Measurements from ENCODE around the gene PSTPIP2. TPM values are rescaled to one million over a fixed set of nuclear protein-coding genes. Genes with fewer than 3 reads are reported as not detected.

Gene PSTPIP2
- total RNA-seq, 1 donor from 2014 or later, result 9.6 TPM

GRCh38 chr18:46010050-46010449, 62.0 kb downstream of the PSTPIP2 start:
- DNase-seq (ENCODE audit: extremely low spot score, unreplicated experiment), result no peak
- H3K36me3 Mint-ChIP-seq, result peaks cover 3% of the 10 kb centered on the region
- H3K9me3 Mint-ChIP-seq, result no peaks in the 10 kb centered on the region
- H3K4me1 Mint-ChIP-seq (ENCODE audit: unreplicated experiment), result no peaks in the 10 kb centered on the region
- peak overlapping the region; percentile 11 for H3K27ac Mint-ChIP-seq
- no peaks in the 10 kb centered on the region for H3K27me3 Mint-ChIP-seq
- no peak for TF ChIP-seq CTCF (conservative IDR thresholded peaks at IDR 0.05)
- no peak overlapping the region for H3K4me3 Mint-ChIP-seq

GRCh38 chr18:46009125-46009840, 62.8 kb downstream of the PSTPIP2 start:
- Mint-ChIP-seq H3K4me1 (ENCODE audit: unreplicated experiment) (no peaks in the 10 kb centered on the region), H3K9me3 (no peaks in the 10 kb centered on the region), H3K36me3 (peaks cover 3% of the 10 kb centered on the region), H3K27me3 (no peaks in the 10 kb centered on the region), H3K27ac (no peak overlapping the region), H3K4me3 (no peak overlapping the region)
- no peak for DNase-seq (ENCODE audit: extremely low spot score, unreplicated experiment)
- TF ChIP-seq CTCF (conservative IDR thresholded peaks at IDR 0.05), result no peak

GRCh38 chr18:46008531-46008930, 63.5 kb downstream of the PSTPIP2 start:
- H3K9me3 Mint-ChIP-seq, result no peaks in the 10 kb centered on the region
- no peak overlapping the region for H3K4me3 Mint-ChIP-seq
- no peaks in the 10 kb centered on the region for H3K4me1 Mint-ChIP-seq (ENCODE audit: unreplicated experiment)
- DNase-seq (ENCODE audit: extremely low spot score, unreplicated experiment), result no peak
- H3K36me3 Mint-ChIP-seq, result peaks cover 3% of the 10 kb centered on the region
- H3K27ac Mint-ChIP-seq, result no peak overlapping the region
- no peaks in the 10 kb centered on the region for H3K27me3 Mint-ChIP-seq
- TF ChIP-seq CTCF (conservative IDR thresholded peaks at IDR 0.05), result no peak

- H3K9me3 Mint-ChIP-seq, result no peaks in the 10 kb centered on the region
- no peaks in the 10 kb centered on the region for H3K27me3 Mint-ChIP-seq
- no peaks in the 10 kb centered on the region for H3K4me1 Mint-ChIP-seq (ENCODE audit: unreplicated experiment)
- no peak for DNase-seq (ENCODE audit: extremely low spot score, unreplicated experiment)
- H3K27ac Mint-ChIP-seq, result no peak overlapping the region
- no peak for TF ChIP-seq CTCF (conservative IDR thresholded peaks at IDR 0.05)
- peaks cover 10% of the 10 kb centered on the region for H3K36me3 Mint-ChIP-seq
- H3K4me3 Mint-ChIP-seq, result no peak overlapping the region
Observed at GRCh38 chr18:46007165-46007564, 64.9 kb downstream of the PSTPIP2 start.

- TF ChIP-seq CTCF (conservative IDR thresholded peaks at IDR 0.05), result no peak
- Mint-ChIP-seq H3K27ac (no peak overlapping the region), H3K27me3 (no peaks in the 10 kb centered on the region), H3K9me3 (no peaks in the 10 kb centered on the region), H3K4me1 (ENCODE audit: unreplicated experiment) (peaks cover 5% of the 10 kb centered on the region), H3K36me3 (peaks cover 15% of the 10 kb centered on the region), H3K4me3 (no peak overlapping the region)
- no peak for DNase-seq (ENCODE audit: extremely low spot score, unreplicated experiment)
Observed at GRCh38 chr18:46002934-46003333, 69.1 kb downstream of the PSTPIP2 start.

All from type B pancreatic cell (in vitro differentiated cells).